Ectodermal cell (in vitro differentiated cells): ENCODE results near the gene NNT.

Experiments used
- H3K27ac ChIP-seq: 2 replicates; pipeline ENCODE4 v1.7.0; 2013; ENCODE audit warnings: mild to moderate bottlenecking, low read depth, low read length; ENCODE audit not compliant: insufficient read depth, poor library complexity, severe bottlenecking
- H3K27me3 ChIP-seq: 2 replicates; pipeline ENCODE4 v1.7.0; 2013; ENCODE audit warnings: mild to moderate bottlenecking, low read length; ENCODE audit not compliant: insufficient read depth, control insufficient read depth, poor library complexity, severe bottlenecking
- H3K36me3 ChIP-seq: one replicate; pipeline ENCODE4 v1.7.0; 2013; ENCODE audit warnings: low read length; ENCODE audit not compliant: control insufficient read depth, insufficient read depth
- H3K4me1 ChIP-seq: one replicate; pipeline ENCODE4 v1.7.0; 2013; ENCODE audit warnings: low read length; ENCODE audit not compliant: control insufficient read depth, insufficient read depth
- H3K4me3 ChIP-seq: 2 replicates; pipeline ENCODE4 v1.7.0; 2013; ENCODE audit warnings: low read depth, low read length, control low read depth; ENCODE audit not compliant: insufficient read depth
- H3K9me3 ChIP-seq: 2 replicates; pipeline ENCODE4 v1.7.0; 2013; ENCODE audit warnings: mild to moderate bottlenecking, low read length, moderate library complexity; ENCODE audit not compliant: control insufficient read depth
- WGBS, 2 experiments: methylation state at CpG; one replicate each; pipeline ENCODE4 v1.1.7; 2013; ENCODE audit warnings: missing lambda C conversion rate in 2 of 2; 5-methylcytosine and 5-hydroxymethylcytosine counted together

The NNT gene

DNA sequence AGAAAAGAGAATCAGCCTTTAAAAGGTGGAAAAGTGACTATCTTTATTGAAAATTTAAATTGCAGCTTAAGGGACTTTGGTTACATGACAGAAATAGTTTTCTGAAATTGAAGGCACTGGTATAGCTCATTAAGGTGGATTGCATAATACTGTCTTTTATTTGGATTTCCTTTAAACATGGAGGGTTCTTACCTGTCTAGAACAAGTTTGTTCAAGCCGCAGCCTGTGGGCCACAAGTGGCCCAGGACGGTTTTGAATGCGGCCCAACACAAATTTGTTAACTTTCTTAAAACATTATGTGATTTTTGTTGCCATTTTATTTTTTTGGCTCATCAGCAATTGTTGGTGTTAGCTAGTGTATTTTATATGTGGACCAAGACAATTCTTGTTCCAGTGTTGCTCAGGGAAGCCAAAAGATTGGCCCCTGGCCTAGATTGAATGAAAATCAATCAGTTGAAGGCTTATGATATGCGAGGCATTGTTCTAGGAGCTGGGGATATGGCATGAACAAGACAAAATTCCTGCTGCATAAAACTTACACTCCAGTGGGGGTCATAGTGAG lies 18.0 kb downstream of the NNT start:
- H3K27me3 ChIP-seq, result no peaks in the 10 kb centered on the region
- no peaks in the 10 kb centered on the region for H3K4me1 ChIP-seq
- 93 to 100% methylated on average over 4 of the region's 4 CpGs for WGBS, 2 experiments
- no peaks in the 10 kb centered on the region for H3K36me3 ChIP-seq
- no peaks in the 10 kb centered on the region for H3K9me3 ChIP-seq
- no peak overlapping the region for H3K4me3 ChIP-seq
- H3K27ac ChIP-seq, result no peak overlapping the region

DNA sequence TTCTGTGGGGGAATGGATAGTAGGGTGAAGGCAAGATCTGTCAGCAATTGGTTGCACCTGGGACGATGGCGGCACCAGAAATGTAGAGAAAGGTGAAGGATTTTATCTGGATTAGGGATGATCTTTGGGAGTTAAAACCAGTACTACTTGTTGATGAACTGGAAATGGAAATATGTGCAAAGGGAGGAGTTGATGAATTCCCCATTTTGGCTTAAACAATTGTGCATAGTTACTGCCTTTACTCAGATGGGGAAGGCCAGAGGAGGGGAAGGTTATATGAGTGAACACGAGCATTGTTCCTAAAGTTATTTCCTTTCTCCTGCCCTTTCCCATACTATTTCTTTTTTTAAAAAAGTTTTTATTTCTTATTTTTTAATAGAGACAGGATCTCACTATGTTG lies 19.1 kb downstream of the NNT start:
- Histone ChIP-seq H3K27ac (no peak overlapping the region), H3K27me3 (no peaks in the 10 kb centered on the region), H3K9me3 (no peaks in the 10 kb centered on the region), H3K4me3 (no peak overlapping the region), H3K4me1 (no peaks in the 10 kb centered on the region), H3K36me3 (no peaks in the 10 kb centered on the region)
- WGBS, 2 experiments, result 95 to 96% methylated on average over 2 of the region's 3 CpGs

- H3K36me3 ChIP-seq, result no peaks in the 10 kb centered on the region
Measured at GRCh38 chr5:43623048-43623680, 20.2 kb downstream of the NNT start.

GRCh38 chr5:43627028-43627427 lies 24.0 kb downstream of the NNT start:
- Histone ChIP-seq H3K27me3 (no peaks in the 10 kb centered on the region), H3K27ac (no peak overlapping the region), H3K36me3 (no peaks in the 10 kb centered on the region), H3K4me3 (no peak overlapping the region), H3K9me3 (no peaks in the 10 kb centered on the region), H3K4me1 (no peaks in the 10 kb centered on the region)
- 52 to 63% methylated on average over 2 of the region's 2 CpGs for WGBS, 2 experiments

More at GRCh38 chr5:43623048-43623680, 20.2 kb downstream of the NNT start:
- no peaks in the 10 kb centered on the region for H3K27me3 ChIP-seq
- H3K9me3 ChIP-seq, result no peaks in the 10 kb centered on the region
- no peaks in the 10 kb centered on the region for H3K4me1 ChIP-seq
- H3K27ac ChIP-seq, result no peak overlapping the region
- H3K4me3 ChIP-seq, result no peak overlapping the region
- 88 to 94% methylated on average over 3 of the region's 3 CpGs for WGBS, 2 experiments

GRCh38 chr5:43631182-43631910 lies 28.4 kb downstream of the NNT start:
- no peaks in the 10 kb centered on the region for H3K9me3 ChIP-seq
- H3K36me3 ChIP-seq, result no peaks in the 10 kb centered on the region
- no peak overlapping the region for H3K4me3 ChIP-seq
- 54 to 61% methylated on average over 5 of the region's 5 CpGs for WGBS, 2 experiments
- H3K27ac ChIP-seq, result no peak overlapping the region
- no peaks in the 10 kb centered on the region for H3K27me3 ChIP-seq
- H3K4me1 ChIP-seq, result no peaks in the 10 kb centered on the region

- no peaks in the 10 kb centered on the region for H3K4me1 ChIP-seq
- no peak overlapping the region for H3K4me3 ChIP-seq
- H3K27me3 ChIP-seq, result no peaks in the 10 kb centered on the region
- no peak overlapping the region for H3K27ac ChIP-seq
- H3K36me3 ChIP-seq, result no peaks in the 10 kb centered on the region
- no peaks in the 10 kb centered on the region for H3K9me3 ChIP-seq
- WGBS, 2 experiments, result 93 to 95% methylated on average over 2 of the region's 2 CpGs
Measured at GRCh38 chr5:43634621-43635020, 31.6 kb downstream of the NNT start.

GRCh38 chr5:43635374-43635773 lies 32.4 kb downstream of the NNT start:
- no peaks in the 10 kb centered on the region for H3K36me3 ChIP-seq
- H3K4me1 ChIP-seq, result no peaks in the 10 kb centered on the region
- no peaks in the 10 kb centered on the region for H3K27me3 ChIP-seq
- H3K27ac ChIP-seq, result no peak overlapping the region
- H3K9me3 ChIP-seq, result no peaks in the 10 kb centered on the region
- H3K4me3 ChIP-seq, result no peak overlapping the region

- Histone ChIP-seq H3K9me3 (no peaks in the 10 kb centered on the region), H3K27ac (no peak overlapping the region), H3K4me1 (no peaks in the 10 kb centered on the region), H3K27me3 (no peaks in the 10 kb centered on the region), H3K4me3 (no peak overlapping the region), H3K36me3 (no peaks in the 10 kb centered on the region)
- 96 to 99% methylated on average over 2 of the region's 2 CpGs for WGBS, 2 experiments
Measured at GRCh38 chr5:43636076-43636475, 33.1 kb downstream of the NNT start.

- no peak overlapping the region for H3K4me3 ChIP-seq
- H3K4me1 ChIP-seq, result no peaks in the 10 kb centered on the region
- no peaks in the 10 kb centered on the region for H3K9me3 ChIP-seq
- no peaks in the 10 kb centered on the region for H3K27me3 ChIP-seq
- H3K27ac ChIP-seq, result no peak overlapping the region
- 90 to 93% methylated on average over 1 of the region's 1 CpG for WGBS, 2 experiments
- H3K36me3 ChIP-seq, result no peaks in the 10 kb centered on the region
Measured at GRCh38 chr5:43637416-43637815, 34.4 kb downstream of the NNT start.

GRCh38 chr5:43638107-43638506 lies 35.1 kb downstream of the NNT start:
- Histone ChIP-seq H3K9me3 (no peaks in the 10 kb centered on the region), H3K4me1 (no peaks in the 10 kb centered on the region), H3K4me3 (no peak overlapping the region), H3K36me3 (no peaks in the 10 kb centered on the region), H3K27ac (no peak overlapping the region), H3K27me3 (no peaks in the 10 kb centered on the region)
- WGBS, 2 experiments, result 97 to 100% methylated on average over 2 of the region's 2 CpGs
